OCI-LY7 (cell line): Measurements from ENCODE around the gene MRFAP1L1. TPM values are rescaled to one million over a fixed set of nuclear protein-coding genes. Genes with fewer than 3 reads are reported as not detected.

Experiments used
- BruUV-seq: library from RNA; stranded (reverse); fragments of 400-500 nt; replicated peaks from 2 replicates; lab custom pipeline; 2021; lab: Mats Ljungman, UMichigan
- CTCF ChIA-PET: fragments of 300-600 bp; sonication (Branson Sonifier 250); formaldehyde crosslinking; loops from one replicate; lab custom pipeline; 2022; ENCODE audit warnings: antibody characterized with exemption; ENCODE audit not compliant: unreplicated experiment; lab: Charles Lee
- POLR2A ChIA-PET: fragments of 300-600 bp; sonication (Branson Sonifier 250); formaldehyde crosslinking; loops from one replicate; lab custom pipeline; 2022; ENCODE audit warnings: antibody characterized with exemption; lab: Charles Lee
- DNase-seq: peaks from one replicate; pipeline ENCODE4 v3.0.0-alpha.2; 2015; ENCODE audit warnings: low spot score
- H2AFZ ChIP-seq: fragments of 200-600 bp; sonication (generic), shearing (Covaris generic); 2 replicates; pipeline ENCODE4 v1.6.1; 2014; ENCODE audit warnings: mild to moderate bottlenecking, antibody characterized with exemption, low read length, moderate library complexity
- H3K27ac ChIP-seq: fragments of 200-600 bp; sonication (generic); 2 replicates; pipeline ENCODE4 v1.5.1; 2014; ENCODE audit warnings: mixed run types, low read depth, mild to moderate bottlenecking, moderate library complexity, low read length, inconsistent platforms; ENCODE audit not compliant: poor library complexity, severe bottlenecking
- H3K36me3 ChIP-seq: fragments of 200-600 bp; sonication (generic); 2 replicates; pipeline ENCODE4 v1.6.1; 2014; ENCODE audit warnings: mild to moderate bottlenecking, antibody characterized with exemption, low read length, moderate library complexity, mixed read lengths; ENCODE audit not compliant: insufficient read depth
- H3K4me1 ChIP-seq: fragments of 200-600 bp; sonication (generic); 2 replicates; pipeline ENCODE4 v1.5.1; 2014; ENCODE audit warnings: mild to moderate bottlenecking, low read length; ENCODE audit not compliant: insufficient read depth, poor library complexity, severe bottlenecking
- H3K4me2 ChIP-seq: fragments of 200-600 bp; sonication (generic); 2 replicates; pipeline ENCODE4 v1.6.1; 2014; ENCODE audit warnings: mild to moderate bottlenecking, low read length
- H3K4me3 ChIP-seq: fragments of 200-600 bp; sonication (generic); 2 replicates; pipeline ENCODE4 v1.5.1; 2014; ENCODE audit warnings: mild to moderate bottlenecking, low read depth, low read length; ENCODE audit not compliant: poor library complexity, severe bottlenecking
- H3K79me2 ChIP-seq: fragments of 200-600 bp; sonication (generic); 2 replicates; pipeline ENCODE4 v1.6.1; 2016; ENCODE audit warnings: low read depth, mild to moderate bottlenecking, low read length, moderate library complexity, mixed read lengths; ENCODE audit not compliant: insufficient read depth
- H3K9me2 ChIP-seq: fragments of 200-600 bp; sonication (generic); 2 replicates; pipeline ENCODE4 v1.6.1; 2016; ENCODE audit warnings: mild to moderate bottlenecking, low read length, mixed read lengths; ENCODE audit not compliant: insufficient read depth
- H3K9me3 ChIP-seq: fragments of 200-600 bp; sonication (generic); 2 replicates; pipeline ENCODE4 v1.6.1; 2014; ENCODE audit warnings: mild to moderate bottlenecking, mixed run types, low read length, mixed read lengths
- H4K20me1 ChIP-seq: fragments of 200-600 bp; sonication (generic); 2 replicates; pipeline ENCODE4 v1.6.1; 2014; ENCODE audit warnings: mild to moderate bottlenecking, antibody characterized with exemption, low read length, moderate library complexity, mixed read lengths; ENCODE audit not compliant: insufficient read depth
- CTCF ChIP-seq: fragments of 200-600 bp; sonication (generic); conservative IDR thresholded peaks from 2 replicates; pipeline ENCODE4 v1.5.1; 2014; ENCODE audit warnings: mild to moderate bottlenecking, antibody characterized with exemption, low read length, moderate library complexity, mixed read lengths
- EZH2phosphoT487 ChIP-seq: fragments of 200-600 bp; sonication (generic); IDR thresholded peaks from 2 replicates; pipeline ENCODE4 v1.6.1; 2018; ENCODE audit warnings: low read depth, borderline replicate concordance, mild to moderate bottlenecking, mixed run types, antibody characterized with exemption, low read length, moderate library complexity, mixed read lengths
- intact Hi-C: fragments of 100-400 bp; cut with micrococcal nuclease; formaldehyde crosslinking; loops from one replicate; pipeline ENCODE4 v1.10.0; 2022; ENCODE audit not compliant: unreplicated experiment
- total RNA-seq, 2 experiments: library from RNA; depleted of rRNA in 1 of 2; stranded (reverse); fragments of >200 nt in 1 of 2; shearing (Covaris generic) in 1 of 2; gene quantifications; 2 replicates each; pipeline ENCODE4 v1.2.3, GENCODE V29; 2014 to 2022

MRFAP1L1 gene
- total RNA-seq, 2 experiments from 2014 or later = 49.3 to 50.5 TPM

GRCh38 chr4:6755088-6755753, 45.6 kb upstream of the MRFAP1L1 start:
- Histone ChIP-seq H4K20me1 (no peaks in the 10 kb centered on the region), H3K79me2 (no peaks in the 10 kb centered on the region), H3K4me2 (no peak overlapping the region), H3K9me3 (no peaks in the 10 kb centered on the region), H3K4me3 (no peak overlapping the region), H3K4me1 (no peaks in the 10 kb centered on the region), H2AFZ (no peak overlapping the region), H3K36me3 (no peaks in the 10 kb centered on the region), H3K27ac (no peak overlapping the region), H3K9me2 (no peaks in the 10 kb centered on the region)
- no peak for TF ChIP-seq CTCF
- no peak for TF ChIP-seq EZH2phosphoT487
- DNase-seq = no peak
- intact Hi-C loops = no loop called here
- BruUV-seq = no TSS peak
- CTCF ChIA-PET = no interaction called here
- POLR2A ChIA-PET = no interaction called here

DNA sequence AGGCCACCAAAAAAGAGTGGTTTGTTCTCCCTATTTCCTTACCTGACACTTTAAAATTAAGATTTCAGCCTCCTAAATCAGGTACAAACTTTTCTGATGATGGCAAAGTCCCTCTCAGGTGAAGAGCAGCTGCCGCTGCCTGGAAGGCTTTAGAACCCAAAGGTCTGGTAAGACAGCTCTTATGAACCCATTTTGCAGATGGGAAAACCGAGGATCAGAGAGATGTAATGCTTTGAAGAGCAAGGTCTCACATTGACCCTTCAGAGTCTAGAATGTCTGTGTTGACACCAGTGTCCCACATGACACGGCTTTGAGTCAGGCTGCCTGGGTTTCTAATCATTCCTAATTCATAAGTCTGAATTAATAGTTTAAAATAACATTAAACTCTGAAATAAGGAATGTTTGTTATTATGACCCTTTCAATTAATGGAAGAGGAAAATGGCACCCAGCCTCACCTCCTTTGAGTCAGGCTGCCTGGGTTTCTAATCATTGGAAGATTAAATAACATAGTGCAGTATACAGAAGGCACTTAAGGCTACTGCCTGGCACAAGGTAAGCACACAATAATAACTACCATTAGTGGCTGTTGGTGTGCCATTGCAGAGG, 44.9 kb upstream of the MRFAP1L1 start:
- Histone ChIP-seq H3K9me2 (no peaks in the 10 kb centered on the region), H3K4me2 (no peak overlapping the region), H3K27ac (no peak overlapping the region), H4K20me1 (no peaks in the 10 kb centered on the region), H3K79me2 (no peaks in the 10 kb centered on the region), H3K36me3 (no peaks in the 10 kb centered on the region), H3K4me3 (no peak overlapping the region), H3K4me1 (no peaks in the 10 kb centered on the region), H3K9me3 (no peaks in the 10 kb centered on the region), H2AFZ (no peak overlapping the region)
- ChIA-PET POLR2A (no interaction called here), CTCF (no interaction called here)
- TF ChIP-seq EZH2phosphoT487 (no peak), CTCF (no peak)
- DNase-seq = no peak
- intact Hi-C loops = no loop called here
- BruUV-seq = no TSS peak

- CTCF ChIA-PET = no interaction called here
- TF ChIP-seq EZH2phosphoT487 (no peak), CTCF (no peak)
- no peak overlapping the region for H2AFZ ChIP-seq
- H4K20me1 ChIP-seq = no peaks in the 10 kb centered on the region
- no peak overlapping the region for H3K4me3 ChIP-seq
- H3K79me2 ChIP-seq = no peaks in the 10 kb centered on the region
- POLR2A ChIA-PET = no interaction called here
- no peaks in the 10 kb centered on the region for H3K4me1 ChIP-seq
- no peaks in the 10 kb centered on the region for H3K36me3 ChIP-seq
- intact Hi-C loops = no loop called here
- BruUV-seq = no TSS peak
- DNase-seq = no peak
- no peak overlapping the region for H3K27ac ChIP-seq
- no peaks in the 10 kb centered on the region for H3K9me2 ChIP-seq
- H3K9me3 ChIP-seq = no peaks in the 10 kb centered on the region
- H3K4me2 ChIP-seq = no peak overlapping the region
Measured at GRCh38 chr4:6753891-6754290, 44.2 kb upstream of the MRFAP1L1 start.
